GF-D8 (cell line): ENCODE data around the gene CPNE6.
A peak's percentile ranks its signal among the peaks of the same experiment; 100 is the strongest.
"Not testable (repeated sequence)": the region's sequence is repeated elsewhere in the genome, so short reads cannot be mapped to it uniquely, and the experiment has no call there.

ENCODE experiments used
- DNase-seq: peaks from one replicate; lab custom pipeline; 2025; lab: John Stamatoyannopoulos, UW

Gene CPNE6

DNA sequence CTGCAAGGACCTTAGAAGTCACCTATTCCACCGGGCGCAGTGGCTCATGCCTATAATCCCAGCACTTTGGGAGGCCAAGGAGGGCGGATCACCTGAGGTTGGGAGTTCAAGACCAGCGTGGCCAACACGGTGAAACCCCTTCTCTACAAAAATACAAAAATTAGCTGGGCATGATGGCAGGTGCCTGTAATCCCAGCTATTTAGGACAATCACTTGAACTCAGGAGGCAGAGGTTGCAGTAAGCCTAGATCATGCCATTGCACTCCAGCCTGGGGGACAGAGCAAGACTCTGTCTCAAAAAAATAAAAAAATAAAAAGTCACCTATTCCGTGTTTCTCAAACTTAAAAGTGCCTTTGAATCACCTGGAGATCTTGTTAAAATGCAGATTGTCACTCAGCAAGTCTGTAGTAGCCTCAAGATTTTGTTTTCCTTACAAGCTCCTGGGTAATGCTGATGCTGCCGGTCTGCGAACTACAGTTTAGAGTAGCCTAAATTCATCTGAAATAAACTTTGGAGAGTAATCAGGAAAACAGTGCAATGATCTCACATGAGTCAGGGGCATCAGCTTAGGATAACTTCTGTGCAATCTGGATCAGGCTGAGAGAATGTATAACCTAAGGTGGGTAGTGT, 34.4 kb downstream of the CPNE6 start:
- not testable (repeated sequence) for DNase-seq

DNA sequence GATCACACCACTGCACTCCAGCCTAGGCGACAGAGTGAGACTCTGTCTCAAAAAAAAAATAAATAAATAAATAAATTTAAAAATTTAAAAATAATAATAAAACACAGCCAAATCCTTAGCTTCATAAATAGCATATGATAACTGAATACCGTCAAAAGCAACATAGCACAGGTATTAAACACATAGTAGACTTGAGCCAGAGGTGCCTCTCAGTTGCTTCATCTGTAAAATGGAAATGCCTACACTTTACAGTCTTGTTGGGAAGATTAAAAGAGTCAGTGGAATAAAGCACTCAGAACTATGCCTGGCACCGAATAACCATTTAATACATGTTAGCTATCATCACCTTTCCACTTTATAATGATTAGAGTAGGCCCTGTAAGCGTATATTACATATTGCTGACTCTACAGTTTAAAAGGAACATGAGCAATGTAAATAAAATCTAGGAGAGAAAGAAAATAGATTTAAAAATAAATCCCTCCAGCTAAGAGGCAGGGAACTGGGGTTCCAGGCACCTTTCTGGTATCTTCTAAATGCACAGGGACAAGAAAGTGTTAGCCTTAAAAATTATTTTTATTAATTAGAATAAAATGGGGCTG, 35.4 kb downstream of the CPNE6 start:
- DNase-seq, result no peak

DNA sequence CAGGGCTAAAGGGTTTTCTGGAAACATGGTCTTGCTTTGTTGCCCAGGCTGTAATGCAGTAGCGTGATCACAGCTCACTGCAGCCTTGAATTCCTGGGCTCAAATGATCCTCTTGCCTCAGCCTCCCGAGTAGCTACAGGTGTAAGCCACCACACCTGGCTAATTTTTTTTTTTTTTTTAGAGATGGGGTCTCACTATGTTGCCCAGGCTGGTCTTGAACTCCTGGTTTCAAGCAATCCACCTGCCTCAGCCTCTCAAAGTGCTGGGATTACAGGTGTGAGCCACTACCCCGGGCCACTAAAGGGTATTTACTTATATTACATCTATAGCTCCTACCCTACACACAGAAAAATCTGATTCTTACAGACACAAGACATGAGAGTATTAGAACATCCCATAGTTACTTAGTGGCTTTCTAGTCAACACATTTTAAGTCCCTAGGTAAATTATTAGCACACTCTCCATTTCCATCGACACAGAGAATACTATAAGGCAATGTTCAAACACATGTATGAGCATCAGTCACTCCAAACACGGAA, 37.0 kb downstream of the CPNE6 start:
- no peak for DNase-seq

DNA sequence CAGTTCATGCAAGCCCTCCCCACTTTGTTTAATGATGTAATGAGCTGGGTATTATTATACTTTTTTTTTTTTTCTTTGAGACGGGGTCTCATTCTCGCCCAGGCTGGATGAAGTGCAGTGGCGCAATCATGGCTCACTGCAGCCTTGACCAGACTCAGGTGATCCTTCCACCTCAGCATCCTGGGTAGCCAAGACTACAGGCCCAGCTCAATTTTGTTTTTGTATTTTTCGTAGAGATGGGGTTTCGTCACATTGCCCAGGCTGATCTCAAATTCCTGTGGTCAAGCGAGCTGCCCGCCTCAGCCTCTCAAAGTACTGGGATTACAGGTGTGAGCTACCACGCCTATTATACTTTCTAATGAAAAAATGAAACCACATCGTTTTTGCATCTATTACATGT, 38.7 kb downstream of the CPNE6 start:
- DNase-seq, result no peak

DNA sequence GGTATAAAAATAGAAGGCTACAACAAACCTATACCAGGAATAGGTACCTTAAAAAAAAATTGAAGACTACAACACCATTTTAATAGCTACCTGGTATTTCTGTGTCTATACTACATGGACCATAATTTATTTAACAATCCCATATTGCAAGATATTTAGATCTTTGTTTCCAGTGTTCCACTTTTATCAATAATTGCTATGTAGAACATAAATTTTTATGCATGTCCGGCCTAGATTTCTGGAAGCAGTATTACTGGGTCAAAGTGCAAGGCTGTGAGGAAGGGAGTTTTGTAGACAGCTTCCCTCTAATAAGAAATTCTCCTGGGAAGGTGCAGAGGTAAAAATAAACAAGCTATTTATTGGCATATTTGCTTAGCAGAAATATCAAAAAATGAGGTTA, 39.2 kb downstream of the CPNE6 start:
- no peak for DNase-seq

DNA sequence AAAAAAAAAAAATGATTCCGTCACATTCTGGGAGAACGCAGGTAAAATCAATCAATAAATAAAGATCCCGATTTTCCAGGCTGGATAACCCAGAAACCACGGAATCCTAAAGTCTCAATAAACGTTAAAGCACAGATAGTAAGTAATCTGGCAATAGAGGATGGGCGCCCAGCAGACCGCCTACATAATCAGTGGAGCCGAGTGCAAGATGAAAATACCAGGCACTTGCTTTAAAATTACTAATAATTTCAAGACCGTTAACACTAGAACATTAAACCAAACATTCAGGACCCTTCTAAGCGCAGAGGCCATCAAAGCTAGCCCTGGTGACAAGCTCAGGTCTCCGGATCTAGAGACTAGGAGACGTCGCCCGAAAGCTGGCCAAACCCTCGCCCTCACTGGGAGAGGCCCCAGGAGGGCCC, 42.0 kb downstream of the CPNE6 start:
- no peak for DNase-seq

DNA sequence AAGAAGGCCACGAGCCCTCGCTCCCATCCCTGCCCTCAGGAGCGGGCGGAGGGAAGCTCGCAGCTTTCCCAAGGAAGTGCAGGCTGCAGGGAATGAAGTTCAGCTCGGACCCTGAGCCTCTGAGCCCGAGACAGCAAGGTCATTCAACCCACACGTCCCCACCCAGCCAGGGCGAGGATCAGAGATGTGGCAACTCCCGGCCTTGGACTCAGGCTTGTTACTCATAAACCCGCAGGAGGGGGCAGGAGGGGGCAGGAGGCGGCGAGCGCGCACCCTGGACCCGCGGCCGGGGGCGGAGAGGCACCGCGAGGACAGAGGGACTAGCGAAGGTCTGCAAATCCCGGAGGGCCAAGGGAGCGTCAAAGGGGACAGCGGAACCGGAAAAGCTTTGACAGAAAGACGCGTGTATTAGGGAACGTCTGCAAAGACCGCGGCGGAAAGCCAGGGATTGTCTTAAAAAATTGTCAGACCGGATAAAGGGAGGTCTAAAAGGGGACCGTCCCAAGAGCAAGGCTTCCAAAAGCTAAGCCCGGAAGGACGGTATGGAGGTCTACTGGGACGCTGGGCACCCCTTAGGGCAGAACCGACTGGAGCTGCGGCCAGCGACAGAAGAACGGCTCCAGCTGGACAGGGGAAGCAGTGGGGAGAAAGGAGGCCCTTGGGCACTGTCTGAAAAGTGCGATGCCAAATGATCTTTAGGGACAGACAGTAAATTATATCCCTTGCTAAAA, 42.6 kb downstream of the CPNE6 start:
- peak; percentile 90 for DNase-seq

DNA sequence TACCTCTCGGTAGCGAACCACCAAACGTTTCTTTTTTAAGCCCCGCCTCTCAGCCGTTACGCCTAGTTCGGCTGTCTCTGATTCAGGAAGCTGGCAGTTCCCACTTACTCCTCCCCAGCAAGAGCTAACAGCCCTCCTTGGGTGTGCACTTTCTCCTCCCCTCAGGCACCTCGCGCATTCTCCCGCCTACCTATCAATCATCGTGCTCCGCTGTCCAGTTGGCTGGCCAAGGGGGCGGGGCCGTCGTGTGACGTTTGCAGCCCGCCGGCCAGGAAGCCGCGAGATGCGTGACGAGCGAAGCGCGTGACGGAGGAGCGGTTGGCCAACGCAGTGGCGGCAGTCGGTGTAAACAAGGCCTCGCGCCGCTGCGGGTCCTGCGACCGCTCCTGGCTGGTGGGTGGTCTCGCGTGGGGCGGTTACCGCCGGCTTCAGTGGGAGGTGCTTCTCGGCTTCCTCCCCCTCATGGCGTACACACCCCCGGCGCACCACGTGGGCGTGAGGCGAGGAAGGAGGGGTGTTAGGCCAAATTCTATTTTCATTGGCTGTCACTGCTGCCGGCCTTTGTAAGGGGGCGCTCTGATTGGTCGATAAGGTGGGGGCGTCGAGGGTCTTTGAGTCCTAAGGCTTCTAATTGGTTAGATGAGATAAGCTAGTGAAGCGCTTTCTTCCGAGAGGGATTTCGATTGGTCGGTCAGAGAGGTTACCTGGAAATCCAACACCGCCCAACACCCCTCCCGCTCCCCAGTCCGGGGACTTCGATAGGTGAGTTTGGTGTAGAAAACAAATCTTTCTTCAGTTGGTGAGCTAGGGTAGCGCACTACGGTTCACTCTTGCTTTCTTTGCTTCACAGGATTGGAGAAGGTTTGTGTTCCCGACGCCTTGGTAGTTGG, 43.4 kb downstream of the CPNE6 start, which contains the start of the genes DCAF11 and NRL:
Gene DCAF11, plus strand, starts transcription at position 246 of the 890 bp plus-strand sequence. CDS start 818 bp downstream, outside the sequence.
Gene NRL, minus strand, starts transcription at position 418 of the 890 bp plus-strand sequence. CDS start 32,101 bp downstream, outside the sequence.
- DNase-seq, result peak; percentile 99

DNA sequence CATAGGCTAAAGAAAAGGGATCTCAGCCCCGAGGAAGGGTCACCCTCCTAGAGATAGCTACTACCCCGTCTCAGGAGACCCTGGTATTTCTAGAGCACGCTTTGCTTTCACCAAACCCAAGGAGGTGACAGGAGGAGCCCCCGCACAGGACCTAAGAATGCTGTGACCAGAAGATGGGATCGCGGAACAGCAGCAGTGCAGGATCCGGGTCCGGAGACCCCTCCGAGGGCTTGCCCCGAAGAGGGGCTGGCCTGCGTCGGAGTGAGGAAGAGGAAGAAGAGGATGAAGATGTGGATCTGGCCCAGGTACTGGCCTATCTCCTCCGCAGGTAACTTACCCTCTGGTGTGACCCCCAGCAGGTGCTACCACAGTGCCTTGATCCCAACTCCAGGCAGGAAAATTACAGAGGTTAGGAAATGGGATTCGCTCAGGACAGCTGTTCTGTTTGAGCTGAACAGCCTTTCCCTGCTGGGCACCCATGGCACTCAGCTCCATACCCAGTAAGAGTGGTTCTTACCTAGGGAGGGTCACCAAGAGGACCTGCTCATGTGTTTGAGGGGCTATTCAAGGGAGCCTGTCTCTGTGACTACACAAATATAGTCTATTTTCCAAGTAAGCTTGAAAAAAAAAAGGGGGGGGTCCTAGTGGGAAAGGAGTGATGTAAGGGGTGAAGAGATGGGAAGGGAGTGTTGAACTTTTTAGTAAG, 44.2 kb downstream of the CPNE6 start:
- no peak for DNase-seq

DNA sequence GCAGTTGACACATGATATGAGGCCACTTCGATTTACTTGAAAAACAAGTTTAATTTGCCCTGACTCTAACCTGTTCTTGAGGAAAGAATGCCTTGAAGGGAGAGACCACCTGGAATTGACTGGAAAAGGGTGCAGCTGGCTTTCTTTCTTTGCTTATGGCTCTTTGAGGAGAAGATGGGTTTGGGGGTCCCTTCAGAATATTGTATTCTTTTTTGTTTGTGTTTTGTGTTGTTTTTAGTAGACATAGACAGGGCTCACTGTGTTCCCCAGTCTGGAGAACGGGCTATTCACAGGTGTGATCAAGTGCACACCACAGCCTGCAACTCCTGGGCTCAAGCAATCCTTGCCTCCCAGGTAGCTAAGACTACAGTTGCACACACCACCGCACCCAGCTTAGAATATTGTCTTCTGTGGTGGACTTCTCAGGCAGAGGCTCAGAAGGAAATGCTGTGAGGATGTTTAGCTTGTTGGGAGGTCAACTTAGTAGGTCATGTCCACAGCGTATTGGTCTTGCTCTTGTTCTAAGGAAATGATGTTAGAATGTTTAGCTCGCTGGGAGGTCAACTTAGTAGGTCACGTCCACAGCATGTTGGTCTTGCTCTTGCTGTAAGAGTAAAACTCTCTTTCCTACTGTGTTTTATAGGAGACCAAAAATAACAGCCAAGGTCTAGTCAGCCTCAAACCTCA, 44.9 kb downstream of the CPNE6 start:
- DNase-seq, result no peak

DNA sequence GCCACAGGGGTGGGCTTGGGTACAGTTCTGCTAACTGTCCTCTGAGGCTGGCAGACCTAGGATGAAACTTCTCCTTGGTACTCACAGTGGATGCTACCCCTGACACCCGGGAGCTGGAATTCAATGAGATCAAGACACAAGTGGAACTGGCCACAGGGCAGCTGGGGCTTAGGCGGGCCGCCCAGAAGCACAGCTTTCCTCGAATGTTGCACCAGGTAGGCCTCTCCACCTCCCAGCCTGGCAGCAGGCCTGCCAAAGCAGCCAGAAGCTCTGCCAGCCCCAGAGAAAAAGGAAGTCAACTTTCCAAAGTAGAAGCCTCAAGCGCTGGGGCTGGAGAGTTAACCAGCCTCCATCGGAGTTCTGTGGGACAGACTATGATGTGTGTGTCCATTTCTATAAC, 45.8 kb downstream of the CPNE6 start:
- no peak for DNase-seq

DNA sequence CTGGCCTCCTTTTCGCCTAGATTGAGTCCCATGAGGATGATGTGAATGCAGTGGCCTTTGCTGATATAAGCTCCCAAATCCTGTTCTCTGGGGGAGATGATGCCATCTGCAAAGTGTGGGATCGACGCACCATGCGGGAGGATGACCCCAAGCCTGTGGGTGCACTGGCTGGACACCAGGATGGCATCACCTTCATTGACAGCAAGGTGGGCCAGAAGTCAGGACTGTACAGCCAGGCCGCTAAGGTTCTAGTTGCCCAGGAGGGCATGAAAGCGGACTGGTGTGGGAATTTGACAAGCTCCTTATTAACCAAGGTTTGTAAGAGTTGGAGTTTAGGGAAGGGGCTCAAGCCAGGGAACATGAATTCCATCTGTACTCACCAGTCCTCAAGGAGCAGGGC, 48.3 kb downstream of the CPNE6 start:
- no peak for DNase-seq

DNA sequence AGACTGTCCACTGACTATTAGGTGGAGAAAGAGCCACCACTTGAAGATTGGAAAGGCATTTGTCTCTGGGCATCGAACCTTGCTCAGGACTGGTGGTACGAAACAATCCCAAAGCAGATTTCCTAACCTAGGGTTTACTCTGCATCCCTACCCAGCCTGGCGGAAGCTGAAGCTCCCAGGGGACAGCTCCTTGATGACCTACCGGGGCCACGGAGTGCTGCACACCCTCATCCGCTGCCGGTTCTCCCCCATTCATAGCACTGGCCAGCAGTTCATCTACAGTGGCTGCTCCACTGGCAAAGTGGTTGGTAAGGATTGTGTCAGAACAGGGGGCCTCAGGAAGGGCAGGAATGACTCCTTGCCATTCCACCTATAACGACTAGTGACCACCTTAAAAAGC, 49.8 kb downstream of the CPNE6 start:
- no peak for DNase-seq

DNA sequence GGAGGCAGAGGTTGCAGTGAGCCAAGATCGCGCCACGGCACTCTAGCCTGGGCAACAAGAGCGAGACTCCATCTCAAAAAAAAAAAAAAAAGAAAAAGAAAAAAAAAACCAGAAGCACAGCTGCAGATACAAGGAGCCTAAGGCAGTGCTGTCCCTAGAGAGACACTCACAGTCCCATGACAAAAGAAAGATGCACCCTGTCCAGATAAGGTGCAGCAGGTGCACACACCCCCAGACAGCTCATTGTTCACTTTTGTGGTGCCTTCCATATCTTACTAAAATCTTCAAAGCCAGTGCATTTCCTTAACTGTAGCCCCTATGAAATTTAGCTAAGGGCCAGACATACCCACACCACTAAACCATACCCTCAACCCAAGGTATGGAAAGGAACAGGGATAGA, 51.1 kb downstream of the CPNE6 start:
- DNase-seq, result no peak

DNA sequence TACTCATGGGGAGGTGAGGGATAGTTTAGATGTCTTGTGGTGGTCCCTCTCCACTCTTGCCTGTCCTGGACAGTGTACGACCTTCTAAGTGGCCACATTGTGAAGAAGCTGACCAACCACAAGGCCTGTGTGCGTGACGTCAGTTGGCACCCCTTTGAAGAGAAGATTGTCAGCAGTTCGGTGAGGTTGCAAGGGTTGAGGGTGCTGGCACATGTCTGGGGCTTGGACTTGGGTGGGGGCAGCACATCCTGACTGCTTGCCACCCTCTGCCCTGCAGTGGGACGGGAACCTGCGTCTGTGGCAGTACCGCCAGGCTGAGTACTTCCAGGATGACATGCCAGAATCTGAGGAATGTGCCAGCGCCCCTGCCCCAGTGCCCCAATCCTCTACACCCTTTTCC, 51.5 kb downstream of the CPNE6 start:
- DNase-seq, result no peak

DNA sequence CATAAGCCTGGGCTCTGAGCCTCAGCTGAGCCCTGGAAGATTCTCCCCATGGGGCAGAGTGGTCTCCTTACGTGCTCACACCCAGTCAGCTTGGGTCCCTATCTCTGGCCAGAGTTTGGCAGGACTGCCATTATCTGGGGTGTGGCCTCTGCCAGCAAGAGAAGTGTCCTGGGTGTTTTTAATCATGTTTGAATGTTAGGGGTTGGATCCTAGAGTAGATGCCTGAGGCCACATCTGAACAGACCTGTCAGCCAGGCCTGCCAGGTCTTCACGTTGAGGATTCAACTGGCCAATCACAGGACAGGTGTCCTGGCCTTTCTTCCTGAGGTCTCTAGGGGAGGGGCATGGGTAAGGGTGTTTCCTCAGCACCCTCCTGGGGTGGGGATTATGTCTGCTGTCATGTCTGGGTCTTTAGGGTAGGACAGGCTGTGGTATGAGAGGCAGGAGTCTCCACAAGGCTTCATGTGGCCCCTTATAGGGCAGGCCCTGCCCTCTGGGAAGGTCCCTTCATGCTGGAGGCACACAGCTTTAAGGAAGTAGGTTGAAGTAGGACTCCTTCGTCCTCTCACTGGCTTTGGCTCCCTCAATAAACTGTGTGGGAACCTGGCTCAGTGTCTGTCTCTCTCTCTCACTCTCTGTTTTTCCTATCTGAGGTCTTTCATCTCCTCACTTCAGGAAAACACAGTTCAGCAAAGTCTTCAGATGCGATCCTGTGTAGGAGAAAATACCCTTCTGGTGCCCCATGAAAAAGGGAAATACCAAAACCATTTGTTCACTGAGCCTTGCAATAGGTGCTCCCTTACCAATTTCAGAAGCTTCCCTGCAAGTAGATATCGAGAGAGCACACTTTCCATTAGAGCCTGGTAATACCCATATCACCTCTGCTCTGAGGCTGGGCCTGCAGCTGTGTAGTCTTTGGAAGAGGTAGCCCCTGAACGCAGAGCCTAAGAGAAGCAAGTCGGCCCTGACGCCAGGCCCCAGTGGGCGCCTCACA, 52.4 kb downstream of the CPNE6 start:
- DNase-seq, result no peak

DNA sequence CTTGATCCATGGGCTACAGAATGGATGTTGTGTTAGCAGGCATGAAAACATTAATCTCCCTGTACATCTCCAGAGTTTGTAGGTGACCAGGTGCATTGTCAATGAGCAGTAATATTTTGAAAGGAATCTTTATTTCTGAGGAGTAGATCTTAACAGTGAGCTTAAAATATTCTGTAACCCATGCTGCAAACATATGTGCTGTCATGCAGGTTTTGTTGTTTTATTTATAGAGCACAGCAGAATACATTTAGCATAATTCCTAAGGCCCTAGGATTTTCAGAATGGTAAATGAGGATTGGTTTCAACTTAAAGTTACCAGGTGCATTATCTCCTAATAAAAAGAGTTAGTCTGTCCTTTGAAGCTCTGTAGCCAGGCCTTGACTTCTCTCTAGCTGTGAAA, 55.6 kb downstream of the CPNE6 start:
- no peak for DNase-seq

DNA sequence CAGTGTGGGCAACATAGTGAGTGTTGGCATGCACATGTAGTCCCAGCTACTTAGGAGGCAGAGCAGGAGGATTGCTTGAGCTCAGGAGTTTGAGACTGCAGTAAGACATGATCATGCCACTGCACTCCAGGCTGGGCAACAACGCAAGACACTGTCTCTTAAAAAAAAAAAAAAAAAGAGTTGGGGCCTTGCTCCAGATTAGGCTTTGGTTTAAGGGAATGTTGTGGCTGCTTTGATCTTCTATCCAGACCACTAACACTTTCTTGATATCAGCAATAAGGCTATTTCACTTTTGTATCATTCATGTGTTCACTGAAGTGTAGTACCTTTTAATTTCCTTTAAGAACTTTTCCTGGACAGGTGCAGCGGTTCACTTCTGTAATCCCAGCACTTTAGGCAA, 56.3 kb downstream of the CPNE6 start:
- no peak for DNase-seq
